Panc1 (cell line): ENCODE measurements around the gene ELAPOR2. TPM values are rescaled to one million over a fixed set of nuclear protein-coding genes. Genes with fewer than 3 reads are reported as not detected.
"Not testable (repeated sequence)": the region's sequence is repeated elsewhere in the genome, so short reads cannot be mapped to it uniquely, and the experiment has no call there.

Experiments
- ATAC-seq: fragments of 200-7000 bp; cut with Tn5 transposase; 2 replicates; pipeline ENCODE4 v1.9.1; 2020; ENCODE audit warnings: mild to moderate bottlenecking, moderate library complexity
- BruUV-seq: library from RNA; stranded (reverse); fragments of 400-500 nt; replicated peaks from 2 replicates; lab custom pipeline; 2021; lab: Mats Ljungman, UMichigan
- CTCF ChIA-PET: fragments of 300-600 bp; sonication (Branson Sonifier 250); formaldehyde crosslinking; loops from one replicate; lab custom pipeline; 2022; ENCODE audit warnings: antibody characterized with exemption; lab: Charles Lee
- POLR2A ChIA-PET: fragments of 300-600 bp; sonication (Branson Sonifier 250); formaldehyde crosslinking; loops from one replicate; lab custom pipeline; 2022; ENCODE audit warnings: antibody characterized with exemption; lab: Charles Lee
- DNase-seq: peaks from one replicate; pipeline ENCODE4 v3.0.0-alpha.2; 2010; ENCODE audit warnings: low read depth, low spot score
- H3K27ac ChIP-seq: 2 replicates; pipeline ENCODE4 v1.5.1; 2011; ENCODE audit warnings: mild to moderate bottlenecking, low read length, inconsistent platforms
- H3K27me3 ChIP-seq: fragments of 200-500 bp; sonication (Bioruptor generic); 2 replicates; pipeline ENCODE4 v1.6.0; 2014; ENCODE audit warnings: low read length, inconsistent platforms; ENCODE audit not compliant: control insufficient read depth, insufficient read depth
- H3K36me3 ChIP-seq: fragments of 200-500 bp; sonication (Bioruptor generic); 2 replicates; pipeline ENCODE4 v1.5.1; 2014; ENCODE audit warnings: inconsistent platforms, mild to moderate bottlenecking, low read length, moderate library complexity; ENCODE audit not compliant: control insufficient read depth, insufficient read depth
- H3K4me1 ChIP-seq: 2 replicates; pipeline ENCODE4 v1.5.1; 2011; ENCODE audit warnings: inconsistent platforms, mild to moderate bottlenecking, low read length, moderate library complexity; ENCODE audit not compliant: control insufficient read depth, insufficient read depth
- H3K4me3 ChIP-seq, 2 experiments: 2 replicates each; pipeline ENCODE4 v1.5.1; 2011 to 2012; ENCODE audit warnings: low read depth in 2 of 2, low read length in 2 of 2, mild to moderate bottlenecking in 2 of 2, inconsistent platforms in 1 of 2, moderate library complexity in 1 of 2
- H3K9me3 ChIP-seq: fragments of 200-500 bp; sonication (Bioruptor generic); 2 replicates; pipeline ENCODE4 v1.5.1; 2014; ENCODE audit warnings: low read depth, mild to moderate bottlenecking, inconsistent platforms, low read length, moderate library complexity; ENCODE audit not compliant: control insufficient read depth, insufficient read depth
- POLR2AphosphoS5 ChIP-seq: IDR thresholded peaks from 2 replicates; pipeline ENCODE4 v1.6.1; 2012; ENCODE audit warnings: mild to moderate bottlenecking, low read depth, low read length, moderate library complexity
- SIN3A ChIP-seq: IDR thresholded peaks from 2 replicates; pipeline ENCODE4 v1.6.1; 2012; ENCODE audit warnings: low read depth, mild to moderate bottlenecking, low read length, moderate library complexity, borderline replicate concordance; ENCODE audit not compliant: insufficient read depth
- TCF7L2 ChIP-seq: IDR thresholded peaks from 2 replicates; pipeline ENCODE4 v1.6.1; 2011; ENCODE audit warnings: mild to moderate bottlenecking, low read depth, low read length, inconsistent platforms
- in situ Hi-C: cut with HindIII; loops from 2 replicates; pipeline ENCODE4 v1.10.0; 2016; ENCODE audit warnings: low sequenced_read_pairs, low pct_unique_long_range_greater_than_20kb
- intact Hi-C: fragments of 100-400 bp; cut with micrococcal nuclease; formaldehyde crosslinking; loops from one replicate; pipeline ENCODE4 v1.10.0; 2022; ENCODE audit not compliant: unreplicated experiment
- total RNA-seq: library from RNA; stranded (reverse); gene quantifications from one replicate; pipeline ENCODE4 v1.2.1, GENCODE V29; 2021; ENCODE audit not compliant: unreplicated experiment
- TF ChIP-seq, protein P1 (sequence below): fragments of 450-650 bp; IDR thresholded peaks from 2 replicates; pipeline ENCODE4 v1.5.1; 2017; ENCODE audit warnings: mild to moderate bottlenecking
- TF ChIP-seq, protein P2 (sequence below), 2 experiments: IDR thresholded peaks; 2 replicates each; pipeline ENCODE4 v1.6.1; 2011 to 2012; ENCODE audit warnings: low read depth in 2 of 2, control low read depth in 1 of 2, low read length in 1 of 2, mild to moderate bottlenecking in 1 of 2, moderate library complexity in 1 of 2; ENCODE audit not compliant: insufficient read depth in 1 of 2

ELAPOR2 gene
- total RNA-seq, 1 experiment from 2014 or later: 0.39 TPM

DNA sequence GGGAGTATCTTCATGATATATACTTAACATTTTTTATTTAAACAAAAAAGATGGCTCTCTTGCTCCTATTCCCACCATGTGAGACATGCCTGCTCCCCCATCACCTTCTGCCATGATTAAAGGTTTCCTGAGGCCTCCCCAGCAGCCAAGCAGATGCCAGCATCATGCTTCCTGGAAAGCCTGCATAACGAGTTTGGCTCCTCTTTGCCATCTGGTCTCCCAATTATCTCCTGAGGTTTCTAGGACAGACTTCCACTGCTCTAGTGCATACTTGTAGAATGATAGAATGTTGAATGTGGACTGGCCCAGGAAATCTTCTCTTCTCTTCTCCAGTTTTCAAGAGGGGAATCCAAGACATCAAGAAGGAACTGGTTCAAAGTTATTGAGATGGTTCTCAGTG lies 45.9 kb upstream of the ELAPOR2 start:
- Histone ChIP-seq H3K9me3 (no peaks in the 10 kb centered on the region), H3K36me3 (no peaks in the 10 kb centered on the region), H3K27ac (no peak overlapping the region), H3K4me3 (no peak overlapping the region), H3K4me1 (no peaks in the 10 kb centered on the region), H3K27me3 (no peaks in the 10 kb centered on the region; the same call in 1 of the 2 replicates)
- no peak for TF ChIP-seq SIN3A
- in situ Hi-C loops: no loop called here
- no TSS peak for BruUV-seq
- ATAC-seq: no peak
- intact Hi-C loops: no loop called here
- DNase-seq: no peak
- POLR2A ChIA-PET: no interaction called here
- CTCF ChIA-PET: no interaction called here

DNA sequence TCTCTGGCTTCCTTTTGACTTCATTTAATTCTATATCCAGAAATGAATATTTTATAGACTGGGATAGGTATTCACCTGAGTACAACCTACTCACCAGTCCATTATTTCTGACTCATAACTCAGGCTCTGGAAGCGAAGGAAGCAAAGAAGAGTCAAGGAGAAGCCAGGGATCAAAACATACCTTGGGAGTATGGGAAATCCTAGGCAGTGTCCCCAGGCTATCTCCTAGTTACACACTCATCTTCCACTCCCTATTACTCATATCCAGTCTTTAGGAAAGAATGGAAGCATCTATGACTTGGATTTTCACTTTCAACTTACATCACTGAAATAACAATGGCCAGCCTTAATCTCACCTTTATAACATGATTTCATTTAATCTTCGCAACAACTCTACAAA lies 40.9 kb upstream of the ELAPOR2 start:
- ATAC-seq: no peak
- intact Hi-C loops (no loop called here), in situ Hi-C loops (no loop called here)
- no peaks in the 10 kb centered on the region for H3K27me3 ChIP-seq
- no TSS peak for BruUV-seq
- no peaks in the 10 kb centered on the region for H3K9me3 ChIP-seq
- no peak for DNase-seq
- TF ChIP-seq, protein P1, sequence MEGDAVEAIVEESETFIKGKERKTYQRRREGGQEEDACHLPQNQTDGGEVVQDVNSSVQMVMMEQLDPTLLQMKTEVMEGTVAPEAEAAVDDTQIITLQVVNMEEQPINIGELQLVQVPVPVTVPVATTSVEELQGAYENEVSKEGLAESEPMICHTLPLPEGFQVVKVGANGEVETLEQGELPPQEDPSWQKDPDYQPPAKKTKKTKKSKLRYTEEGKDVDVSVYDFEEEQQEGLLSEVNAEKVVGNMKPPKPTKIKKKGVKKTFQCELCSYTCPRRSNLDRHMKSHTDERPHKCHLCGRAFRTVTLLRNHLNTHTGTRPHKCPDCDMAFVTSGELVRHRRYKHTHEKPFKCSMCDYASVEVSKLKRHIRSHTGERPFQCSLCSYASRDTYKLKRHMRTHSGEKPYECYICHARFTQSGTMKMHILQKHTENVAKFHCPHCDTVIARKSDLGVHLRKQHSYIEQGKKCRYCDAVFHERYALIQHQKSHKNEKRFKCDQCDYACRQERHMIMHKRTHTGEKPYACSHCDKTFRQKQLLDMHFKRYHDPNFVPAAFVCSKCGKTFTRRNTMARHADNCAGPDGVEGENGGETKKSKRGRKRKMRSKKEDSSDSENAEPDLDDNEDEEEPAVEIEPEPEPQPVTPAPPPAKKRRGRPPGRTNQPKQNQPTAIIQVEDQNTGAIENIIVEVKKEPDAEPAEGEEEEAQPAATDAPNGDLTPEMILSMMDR: no peak
- TF ChIP-seq SIN3A: no peak
- TF ChIP-seq, protein P2, sequence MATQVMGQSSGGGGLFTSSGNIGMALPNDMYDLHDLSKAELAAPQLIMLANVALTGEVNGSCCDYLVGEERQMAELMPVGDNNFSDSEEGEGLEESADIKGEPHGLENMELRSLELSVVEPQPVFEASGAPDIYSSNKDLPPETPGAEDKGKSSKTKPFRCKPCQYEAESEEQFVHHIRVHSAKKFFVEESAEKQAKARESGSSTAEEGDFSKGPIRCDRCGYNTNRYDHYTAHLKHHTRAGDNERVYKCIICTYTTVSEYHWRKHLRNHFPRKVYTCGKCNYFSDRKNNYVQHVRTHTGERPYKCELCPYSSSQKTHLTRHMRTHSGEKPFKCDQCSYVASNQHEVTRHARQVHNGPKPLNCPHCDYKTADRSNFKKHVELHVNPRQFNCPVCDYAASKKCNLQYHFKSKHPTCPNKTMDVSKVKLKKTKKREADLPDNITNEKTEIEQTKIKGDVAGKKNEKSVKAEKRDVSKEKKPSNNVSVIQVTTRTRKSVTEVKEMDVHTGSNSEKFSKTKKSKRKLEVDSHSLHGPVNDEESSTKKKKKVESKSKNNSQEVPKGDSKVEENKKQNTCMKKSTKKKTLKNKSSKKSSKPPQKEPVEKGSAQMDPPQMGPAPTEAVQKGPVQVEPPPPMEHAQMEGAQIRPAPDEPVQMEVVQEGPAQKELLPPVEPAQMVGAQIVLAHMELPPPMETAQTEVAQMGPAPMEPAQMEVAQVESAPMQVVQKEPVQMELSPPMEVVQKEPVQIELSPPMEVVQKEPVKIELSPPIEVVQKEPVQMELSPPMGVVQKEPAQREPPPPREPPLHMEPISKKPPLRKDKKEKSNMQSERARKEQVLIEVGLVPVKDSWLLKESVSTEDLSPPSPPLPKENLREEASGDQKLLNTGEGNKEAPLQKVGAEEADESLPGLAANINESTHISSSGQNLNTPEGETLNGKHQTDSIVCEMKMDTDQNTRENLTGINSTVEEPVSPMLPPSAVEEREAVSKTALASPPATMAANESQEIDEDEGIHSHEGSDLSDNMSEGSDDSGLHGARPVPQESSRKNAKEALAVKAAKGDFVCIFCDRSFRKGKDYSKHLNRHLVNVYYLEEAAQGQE (IDR thresholded peaks at IDR 0.05; ENCODE audit: insufficient read depth in 1 of 2, low read depth in 2 of 2, low read length in 1 of 2): no peak
- TF ChIP-seq TCF7L2: no peak
- TF ChIP-seq POLR2AphosphoS5: no peak
- H3K4me1 ChIP-seq: no peaks in the 10 kb centered on the region
- no peaks in the 10 kb centered on the region for H3K36me3 ChIP-seq
- ChIA-PET POLR2A (no interaction called here), CTCF (no interaction called here)
- no peak overlapping the region for H3K27ac ChIP-seq
- H3K4me3 ChIP-seq: no peak overlapping the region

DNA sequence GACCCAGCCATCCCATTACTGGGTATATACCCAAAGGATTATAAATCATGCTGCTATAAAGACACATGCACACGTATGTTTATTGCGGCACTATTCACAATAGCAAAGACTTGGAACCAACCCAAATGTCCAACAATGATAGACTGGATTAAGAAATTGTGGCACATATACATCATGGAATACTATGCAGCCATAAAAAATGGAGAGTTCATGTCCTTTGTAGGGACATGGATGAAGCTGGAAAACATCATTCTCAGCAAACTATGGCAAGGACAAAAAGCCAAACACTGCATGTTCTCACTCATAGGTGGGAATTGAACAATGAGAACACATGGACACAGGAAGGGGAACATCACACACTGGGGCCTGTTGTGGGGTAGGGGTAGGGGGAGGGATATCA lies 37.9 kb upstream of the ELAPOR2 start:
- H3K36me3 ChIP-seq, CTCF ChIA-PET, H3K4me3 ChIP-seq, H3K27ac ChIP-seq, H3K4me1 ChIP-seq, POLR2A ChIA-PET, intact Hi-C loops, DNase-seq, in situ Hi-C loops, ATAC-seq, H3K9me3 ChIP-seq, H3K27me3 ChIP-seq, BruUV-seq: not testable (repeated sequence)
